ENCODE data around the gene ELK1. TPM values are rescaled to one million over a fixed set of nuclear protein-coding genes. Genes with fewer than 3 reads are reported as not detected.

The ELK1 gene
- total and polyA plus RNA-seq, 2 experiments from 2014 or later = 19.2 to 39.5 TPM

GRCh38 chrX:47596256-47596655 lies 54.1 kb downstream of the ELK1 start:
- Mint-ChIP-seq H3K4me3 (no peak overlapping the region), H3K27me3 (ENCODE audit: insufficient read depth, low read depth, poor library complexity) (no peaks in the 10 kb centered on the region), H3K27ac (no peak overlapping the region), H3K9me3 (no peaks in the 10 kb centered on the region), H3K4me1 (no peaks in the 10 kb centered on the region), H3K36me3 (ENCODE audit: low read depth) (peaks cover 7% of the 10 kb centered on the region; the same call in 2 of the 3 replicates)
- TF ChIP-seq ZNF331 (CRISPR knock-in tag; IDR thresholded peaks at IDR 0.05; ENCODE audit: low read depth) = no peak
- Histone ChIP-seq H3K27me3 (ENCODE audit: insufficient read depth) (no peaks in the 10 kb centered on the region), H3K79me2 (replicated peaks; ENCODE audit: insufficient read depth) (no peaks in the 10 kb centered on the region), H3K4me3 (no peak overlapping the region), H3K4me2 (no peak overlapping the region), H3K9me2 (ENCODE audit: insufficient read depth) (no peaks in the 10 kb centered on the region), H3K4me1 (ENCODE audit: insufficient read depth) (no peaks in the 10 kb centered on the region), H3F3A (replicated peaks; ENCODE audit: low read depth) (no peaks in the 10 kb centered on the region), H2AFZ (no peak overlapping the region), H3K27ac (ENCODE audit: low read depth) (no peak overlapping the region), H4K20me1 (replicated peaks; ENCODE audit: insufficient read depth) (no peaks in the 10 kb centered on the region), H3K36me3 (ENCODE audit: insufficient read depth) (no peaks in the 10 kb centered on the region)
- ATAC-seq (no peak), DNase-seq (ENCODE audit: low spot score) (no peak)

DNA sequence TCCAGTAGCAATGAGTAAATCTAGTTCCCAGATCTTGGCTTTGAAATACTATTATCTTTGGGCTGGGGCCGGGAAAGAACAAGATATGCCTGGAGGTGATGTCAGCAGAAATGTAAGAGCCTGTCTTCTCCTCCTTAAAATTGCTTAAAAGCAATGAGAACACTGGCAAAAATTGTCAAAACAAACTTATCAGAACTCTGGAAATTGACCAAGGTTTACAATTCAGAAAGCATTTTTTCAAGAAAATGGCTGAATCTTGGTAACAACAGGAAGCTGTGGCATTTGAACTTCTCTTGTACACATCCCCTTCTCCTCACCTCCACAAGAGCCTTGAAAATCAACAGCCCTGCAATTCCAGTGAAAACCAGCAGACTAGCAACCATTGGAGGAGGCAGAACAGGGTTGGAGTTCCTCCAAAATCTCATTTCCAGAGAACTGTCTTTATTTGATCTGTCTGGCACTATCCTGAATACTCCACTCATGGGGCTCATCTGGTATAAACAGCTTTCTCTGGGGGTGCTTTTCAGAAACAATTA lies 54.6 kb downstream of the ELK1 start:
- Histone ChIP-seq H3K27me3 (ENCODE audit: insufficient read depth) (no peaks in the 10 kb centered on the region), H4K20me1 (replicated peaks; ENCODE audit: insufficient read depth) (no peaks in the 10 kb centered on the region), H3F3A (replicated peaks; ENCODE audit: low read depth) (no peaks in the 10 kb centered on the region), H3K4me3 (no peak overlapping the region), H3K4me2 (no peak overlapping the region), H3K27ac (ENCODE audit: low read depth) (no peak overlapping the region), H3K4me1 (ENCODE audit: insufficient read depth) (no peaks in the 10 kb centered on the region), H3K9me2 (ENCODE audit: insufficient read depth) (no peaks in the 10 kb centered on the region), H2AFZ (no peak overlapping the region), H3K36me3 (ENCODE audit: insufficient read depth) (no peaks in the 10 kb centered on the region), H3K79me2 (replicated peaks; ENCODE audit: insufficient read depth) (no peaks in the 10 kb centered on the region)
- DNase-seq (ENCODE audit: low spot score) = no peak
- H3K27ac Mint-ChIP-seq = no peak overlapping the region
- ATAC-seq = no peak
- H3K4me1 Mint-ChIP-seq = no peaks in the 10 kb centered on the region
- TF ChIP-seq NANOG (IDR thresholded peaks at IDR 0.05; ENCODE audit: borderline replicate concordance) (no peak), EZH2phosphoT487 (IDR thresholded peaks at IDR 0.05; ENCODE audit: unreplicated experiment) (no peak), ZNF114 (CRISPR knock-in tag; IDR thresholded peaks at IDR 0.05) (no peak), ZNF331 (CRISPR knock-in tag; IDR thresholded peaks at IDR 0.05; ENCODE audit: low read depth) (no peak)
- TF ChIP-seq, protein P1, sequence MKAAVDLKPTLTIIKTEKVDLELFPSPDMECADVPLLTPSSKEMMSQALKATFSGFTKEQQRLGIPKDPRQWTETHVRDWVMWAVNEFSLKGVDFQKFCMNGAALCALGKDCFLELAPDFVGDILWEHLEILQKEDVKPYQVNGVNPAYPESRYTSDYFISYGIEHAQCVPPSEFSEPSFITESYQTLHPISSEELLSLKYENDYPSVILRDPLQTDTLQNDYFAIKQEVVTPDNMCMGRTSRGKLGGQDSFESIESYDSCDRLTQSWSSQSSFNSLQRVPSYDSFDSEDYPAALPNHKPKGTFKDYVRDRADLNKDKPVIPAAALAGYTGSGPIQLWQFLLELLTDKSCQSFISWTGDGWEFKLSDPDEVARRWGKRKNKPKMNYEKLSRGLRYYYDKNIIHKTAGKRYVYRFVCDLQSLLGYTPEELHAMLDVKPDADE (IDR thresholded peaks at IDR 0.05) = no peak
- TF ChIP-seq, protein P2, sequence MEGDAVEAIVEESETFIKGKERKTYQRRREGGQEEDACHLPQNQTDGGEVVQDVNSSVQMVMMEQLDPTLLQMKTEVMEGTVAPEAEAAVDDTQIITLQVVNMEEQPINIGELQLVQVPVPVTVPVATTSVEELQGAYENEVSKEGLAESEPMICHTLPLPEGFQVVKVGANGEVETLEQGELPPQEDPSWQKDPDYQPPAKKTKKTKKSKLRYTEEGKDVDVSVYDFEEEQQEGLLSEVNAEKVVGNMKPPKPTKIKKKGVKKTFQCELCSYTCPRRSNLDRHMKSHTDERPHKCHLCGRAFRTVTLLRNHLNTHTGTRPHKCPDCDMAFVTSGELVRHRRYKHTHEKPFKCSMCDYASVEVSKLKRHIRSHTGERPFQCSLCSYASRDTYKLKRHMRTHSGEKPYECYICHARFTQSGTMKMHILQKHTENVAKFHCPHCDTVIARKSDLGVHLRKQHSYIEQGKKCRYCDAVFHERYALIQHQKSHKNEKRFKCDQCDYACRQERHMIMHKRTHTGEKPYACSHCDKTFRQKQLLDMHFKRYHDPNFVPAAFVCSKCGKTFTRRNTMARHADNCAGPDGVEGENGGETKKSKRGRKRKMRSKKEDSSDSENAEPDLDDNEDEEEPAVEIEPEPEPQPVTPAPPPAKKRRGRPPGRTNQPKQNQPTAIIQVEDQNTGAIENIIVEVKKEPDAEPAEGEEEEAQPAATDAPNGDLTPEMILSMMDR (conservative IDR thresholded peaks at IDR 0.05; ENCODE audit: low read depth in 2 of 2) = no peak
- H3K4me3 Mint-ChIP-seq = no peak overlapping the region
- H3K27me3 Mint-ChIP-seq (ENCODE audit: insufficient read depth, low read depth, poor library complexity) = no peaks in the 10 kb centered on the region
- H3K36me3 Mint-ChIP-seq (ENCODE audit: low read depth) = peaks cover 7% of the 10 kb centered on the region; the same call in 2 of the 3 replicates
- H3K9me3 Mint-ChIP-seq = no peaks in the 10 kb centered on the region

DNA sequence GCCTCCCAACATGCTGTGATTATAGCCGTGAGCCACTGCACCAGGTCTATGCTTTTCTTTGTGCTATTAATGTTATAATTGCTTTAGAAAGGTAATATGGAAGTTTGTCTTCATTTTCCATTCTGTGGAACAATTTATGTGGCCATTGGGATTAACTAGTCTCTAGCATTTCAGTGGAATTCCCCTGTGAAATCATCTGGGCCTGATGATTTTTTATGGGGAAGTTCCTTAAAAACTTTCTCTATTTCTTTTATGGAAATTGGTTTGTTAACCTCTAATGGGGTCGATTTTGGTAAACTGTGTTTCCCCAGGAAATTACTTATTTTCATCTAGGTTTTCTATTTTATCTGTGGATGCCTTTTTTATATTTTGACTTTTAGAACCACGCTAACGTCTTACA lies 56.8 kb downstream of the ELK1 start:
- no peaks in the 10 kb centered on the region for H3K27me3 Mint-ChIP-seq (ENCODE audit: insufficient read depth, low read depth, poor library complexity)
- no peak overlapping the region for H3K27ac Mint-ChIP-seq
- ATAC-seq (no peak), DNase-seq (ENCODE audit: low spot score) (no peak)
- H3K4me3 Mint-ChIP-seq = no peak overlapping the region
- Histone ChIP-seq H3K9me2 (ENCODE audit: insufficient read depth) (no peaks in the 10 kb centered on the region), H2AFZ (no peak overlapping the region), H3K27ac (ENCODE audit: low read depth) (no peak overlapping the region), H4K20me1 (replicated peaks; ENCODE audit: insufficient read depth) (no peaks in the 10 kb centered on the region), H3K27me3 (ENCODE audit: insufficient read depth) (no peaks in the 10 kb centered on the region), H3K79me2 (replicated peaks; ENCODE audit: insufficient read depth) (no peaks in the 10 kb centered on the region), H3K4me2 (no peak overlapping the region), H3K36me3 (ENCODE audit: insufficient read depth) (no peaks in the 10 kb centered on the region), H3F3A (replicated peaks; ENCODE audit: low read depth) (no peaks in the 10 kb centered on the region), H3K4me3 (no peak overlapping the region), H3K4me1 (ENCODE audit: insufficient read depth) (no peaks in the 10 kb centered on the region)
- no peaks in the 10 kb centered on the region for H3K4me1 Mint-ChIP-seq
- H3K36me3 Mint-ChIP-seq (ENCODE audit: low read depth) = peaks cover 4% of the 10 kb centered on the region; the same call in 1 of the 3 replicates
- TF ChIP-seq EZH2 (IDR thresholded peaks at IDR 0.05; ENCODE audit: low read depth, unreplicated experiment) = no peak
- TF ChIP-seq ZNF114 (CRISPR knock-in tag; IDR thresholded peaks at IDR 0.05) = no peak
- no peak for TF ChIP-seq ZNF331 (CRISPR knock-in tag; IDR thresholded peaks at IDR 0.05; ENCODE audit: low read depth)
- TF ChIP-seq, protein P2 (conservative IDR thresholded peaks at IDR 0.05; ENCODE audit: low read depth in 2 of 2) = no peak
- TF ChIP-seq STAT1 (IDR thresholded peaks at IDR 0.05; ENCODE audit: unreplicated experiment) = no peak
- TF ChIP-seq, protein P1 (IDR thresholded peaks at IDR 0.05) = no peak
- no peak for TF ChIP-seq NANOG (IDR thresholded peaks at IDR 0.05; ENCODE audit: borderline replicate concordance)
- no peaks in the 10 kb centered on the region for H3K9me3 Mint-ChIP-seq

Data from GM23338 (cell line).